ENCODE data around the gene CDH10. TPM values are rescaled to one million over a fixed set of nuclear protein-coding genes. Genes with fewer than 3 reads are reported as not detected.

CDH10 gene
- total and polyA plus RNA-seq, 2 experiments from 2014 or later = not detected

DNA sequence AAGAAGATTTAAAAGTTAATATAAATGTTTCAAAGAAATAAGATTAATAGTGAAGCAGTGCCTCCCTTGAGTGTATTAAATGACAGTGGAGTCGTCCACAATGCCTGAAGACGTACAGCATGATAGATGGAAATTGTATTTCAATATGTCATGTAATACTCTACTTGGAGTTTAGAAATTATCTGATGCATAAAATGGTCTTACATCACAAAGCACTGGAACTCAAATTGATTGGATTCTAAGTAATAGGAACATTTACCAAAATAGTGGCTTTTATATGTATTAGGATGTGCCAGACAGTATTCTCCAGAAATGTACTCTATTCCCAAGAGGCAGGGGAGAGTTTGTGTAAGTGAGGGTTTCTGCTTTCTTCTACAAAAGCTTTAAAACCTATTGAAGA lies 49.4 kb downstream of the CDH10 start:
- H2AFZ ChIP-seq = no peak overlapping the region
- DNase-seq (ENCODE audit: low spot score) = no peak
- Mint-ChIP-seq H3K4me1 (no peaks in the 10 kb centered on the region), H3K27ac (no peak overlapping the region), H3K27me3 (ENCODE audit: insufficient read depth, low read depth, poor library complexity) (no peaks in the 10 kb centered on the region), H3K36me3 (ENCODE audit: low read depth) (no peaks in the 10 kb centered on the region), H3K4me3 (no peak overlapping the region), H3K9me3 (no peaks in the 10 kb centered on the region)
- H3K9me2 ChIP-seq (ENCODE audit: insufficient read depth) = no peaks in the 10 kb centered on the region
- no peak overlapping the region for H3K4me2 ChIP-seq
- no peak for ATAC-seq
- H3K4me3 ChIP-seq = no peak overlapping the region
- no peak overlapping the region for H3K27ac ChIP-seq (ENCODE audit: low read depth)
- H4K20me1 ChIP-seq (replicated peaks; ENCODE audit: insufficient read depth) = no peaks in the 10 kb centered on the region
- H3K36me3 ChIP-seq (ENCODE audit: insufficient read depth) = no peaks in the 10 kb centered on the region
- H3F3A ChIP-seq (replicated peaks; ENCODE audit: low read depth) = no peaks in the 10 kb centered on the region
- no peaks in the 10 kb centered on the region for H3K4me1 ChIP-seq (ENCODE audit: insufficient read depth)
- H3K79me2 ChIP-seq (replicated peaks; ENCODE audit: insufficient read depth) = no peaks in the 10 kb centered on the region
- TF ChIP-seq, protein P1, sequence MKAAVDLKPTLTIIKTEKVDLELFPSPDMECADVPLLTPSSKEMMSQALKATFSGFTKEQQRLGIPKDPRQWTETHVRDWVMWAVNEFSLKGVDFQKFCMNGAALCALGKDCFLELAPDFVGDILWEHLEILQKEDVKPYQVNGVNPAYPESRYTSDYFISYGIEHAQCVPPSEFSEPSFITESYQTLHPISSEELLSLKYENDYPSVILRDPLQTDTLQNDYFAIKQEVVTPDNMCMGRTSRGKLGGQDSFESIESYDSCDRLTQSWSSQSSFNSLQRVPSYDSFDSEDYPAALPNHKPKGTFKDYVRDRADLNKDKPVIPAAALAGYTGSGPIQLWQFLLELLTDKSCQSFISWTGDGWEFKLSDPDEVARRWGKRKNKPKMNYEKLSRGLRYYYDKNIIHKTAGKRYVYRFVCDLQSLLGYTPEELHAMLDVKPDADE (IDR thresholded peaks at IDR 0.05) = no peak
- TF ChIP-seq ZNF114 (CRISPR knock-in tag; IDR thresholded peaks at IDR 0.05) (no peak), POLR2AphosphoS5 (IDR thresholded peaks at IDR 0.05; ENCODE audit: low read depth) (no peak), NANOG (IDR thresholded peaks at IDR 0.05; ENCODE audit: borderline replicate concordance) (no peak), CREB1 (CRISPR knock-in tag; IDR thresholded peaks at IDR 0.05; ENCODE audit: low read depth) (no peak), ZNF331 (CRISPR knock-in tag; IDR thresholded peaks at IDR 0.05; ENCODE audit: low read depth) (no peak), EZH2phosphoT487 (IDR thresholded peaks at IDR 0.05; ENCODE audit: unreplicated experiment) (no peak), STAT1 (IDR thresholded peaks at IDR 0.05; ENCODE audit: unreplicated experiment) (no peak), EZH2 (IDR thresholded peaks at IDR 0.05; ENCODE audit: low read depth, unreplicated experiment) (no peak), JUNB (IDR thresholded peaks at IDR 0.05; ENCODE audit: unreplicated experiment) (no peak)
- TF ChIP-seq, protein P2, sequence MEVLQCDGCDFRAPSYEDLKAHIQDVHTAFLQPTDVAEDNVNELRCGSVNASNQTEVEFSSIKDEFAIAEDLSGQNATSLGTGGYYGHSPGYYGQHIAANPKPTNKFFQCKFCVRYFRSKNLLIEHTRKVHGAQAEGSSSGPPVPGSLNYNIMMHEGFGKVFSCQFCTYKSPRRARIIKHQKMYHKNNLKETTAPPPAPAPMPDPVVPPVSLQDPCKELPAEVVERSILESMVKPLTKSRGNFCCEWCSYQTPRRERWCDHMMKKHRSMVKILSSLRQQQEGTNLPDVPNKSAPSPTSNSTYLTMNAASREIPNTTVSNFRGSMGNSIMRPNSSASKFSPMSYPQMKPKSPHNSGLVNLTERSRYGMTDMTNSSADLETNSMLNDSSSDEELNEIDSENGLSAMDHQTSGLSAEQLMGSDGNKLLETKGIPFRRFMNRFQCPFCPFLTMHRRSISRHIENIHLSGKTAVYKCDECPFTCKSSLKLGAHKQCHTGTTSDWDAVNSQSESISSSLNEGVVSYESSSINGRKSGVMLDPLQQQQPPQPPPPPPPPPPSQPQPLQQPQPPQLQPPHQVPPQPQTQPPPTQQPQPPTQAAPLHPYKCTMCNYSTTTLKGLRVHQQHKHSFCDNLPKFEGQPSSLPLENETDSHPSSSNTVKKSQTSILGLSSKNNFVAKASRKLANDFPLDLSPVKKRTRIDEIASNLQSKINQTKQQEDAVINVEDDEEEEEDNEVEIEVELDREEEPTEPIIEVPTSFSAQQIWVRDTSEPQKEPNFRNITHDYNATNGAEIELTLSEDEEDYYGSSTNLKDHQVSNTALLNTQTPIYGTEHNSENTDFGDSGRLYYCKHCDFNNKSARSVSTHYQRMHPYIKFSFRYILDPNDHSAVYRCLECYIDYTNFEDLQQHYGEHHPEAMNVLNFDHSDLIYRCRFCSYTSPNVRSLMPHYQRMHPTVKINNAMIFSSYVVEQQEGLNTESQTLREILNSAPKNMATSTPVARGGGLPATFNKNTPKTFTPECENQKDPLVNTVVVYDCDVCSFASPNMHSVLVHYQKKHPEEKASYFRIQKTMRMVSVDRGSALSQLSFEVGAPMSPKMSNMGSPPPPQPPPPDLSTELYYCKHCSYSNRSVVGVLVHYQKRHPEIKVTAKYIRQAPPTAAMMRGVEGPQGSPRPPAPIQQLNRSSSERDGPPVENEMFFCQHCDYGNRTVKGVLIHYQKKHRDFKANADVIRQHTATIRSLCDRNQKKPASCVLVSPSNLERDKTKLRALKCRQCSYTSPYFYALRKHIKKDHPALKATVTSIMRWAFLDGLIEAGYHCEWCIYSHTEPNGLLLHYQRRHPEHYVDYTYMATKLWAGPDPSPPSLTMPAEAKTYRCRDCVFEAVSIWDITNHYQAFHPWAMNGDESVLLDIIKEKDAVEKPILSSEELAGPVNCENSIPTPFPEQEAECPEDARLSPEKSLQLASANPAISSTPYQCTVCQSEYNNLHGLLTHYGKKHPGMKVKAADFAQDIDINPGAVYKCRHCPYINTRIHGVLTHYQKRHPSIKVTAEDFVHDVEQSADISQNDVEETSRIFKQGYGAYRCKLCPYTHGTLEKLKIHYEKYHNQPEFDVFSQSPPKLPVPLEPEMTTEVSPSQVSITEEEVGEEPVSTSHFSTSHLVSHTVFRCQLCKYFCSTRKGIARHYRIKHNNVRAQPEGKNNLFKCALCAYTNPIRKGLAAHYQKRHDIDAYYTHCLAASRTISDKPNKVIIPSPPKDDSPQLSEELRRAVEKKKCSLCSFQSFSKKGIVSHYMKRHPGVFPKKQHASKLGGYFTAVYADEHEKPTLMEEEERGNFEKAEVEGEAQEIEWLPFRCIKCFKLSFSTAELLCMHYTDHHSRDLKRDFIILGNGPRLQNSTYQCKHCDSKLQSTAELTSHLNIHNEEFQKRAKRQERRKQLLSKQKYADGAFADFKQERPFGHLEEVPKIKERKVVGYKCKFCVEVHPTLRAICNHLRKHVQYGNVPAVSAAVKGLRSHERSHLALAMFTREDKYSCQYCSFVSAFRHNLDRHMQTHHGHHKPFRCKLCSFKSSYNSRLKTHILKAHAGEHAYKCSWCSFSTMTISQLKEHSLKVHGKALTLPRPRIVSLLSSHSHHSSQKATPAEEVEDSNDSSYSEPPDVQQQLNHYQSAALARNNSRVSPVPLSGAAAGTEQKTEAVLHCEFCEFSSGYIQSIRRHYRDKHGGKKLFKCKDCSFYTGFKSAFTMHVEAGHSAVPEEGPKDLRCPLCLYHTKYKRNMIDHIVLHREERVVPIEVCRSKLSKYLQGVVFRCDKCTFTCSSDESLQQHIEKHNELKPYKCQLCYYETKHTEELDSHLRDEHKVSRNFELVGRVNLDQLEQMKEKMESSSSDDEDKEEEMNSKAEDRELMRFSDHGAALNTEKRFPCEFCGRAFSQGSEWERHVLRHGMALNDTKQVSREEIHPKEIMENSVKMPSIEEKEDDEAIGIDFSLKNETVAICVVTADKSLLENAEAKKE (CRISPR knock-in tag; IDR thresholded peaks at IDR 0.05) = no peak
- TF ChIP-seq, protein P3, sequence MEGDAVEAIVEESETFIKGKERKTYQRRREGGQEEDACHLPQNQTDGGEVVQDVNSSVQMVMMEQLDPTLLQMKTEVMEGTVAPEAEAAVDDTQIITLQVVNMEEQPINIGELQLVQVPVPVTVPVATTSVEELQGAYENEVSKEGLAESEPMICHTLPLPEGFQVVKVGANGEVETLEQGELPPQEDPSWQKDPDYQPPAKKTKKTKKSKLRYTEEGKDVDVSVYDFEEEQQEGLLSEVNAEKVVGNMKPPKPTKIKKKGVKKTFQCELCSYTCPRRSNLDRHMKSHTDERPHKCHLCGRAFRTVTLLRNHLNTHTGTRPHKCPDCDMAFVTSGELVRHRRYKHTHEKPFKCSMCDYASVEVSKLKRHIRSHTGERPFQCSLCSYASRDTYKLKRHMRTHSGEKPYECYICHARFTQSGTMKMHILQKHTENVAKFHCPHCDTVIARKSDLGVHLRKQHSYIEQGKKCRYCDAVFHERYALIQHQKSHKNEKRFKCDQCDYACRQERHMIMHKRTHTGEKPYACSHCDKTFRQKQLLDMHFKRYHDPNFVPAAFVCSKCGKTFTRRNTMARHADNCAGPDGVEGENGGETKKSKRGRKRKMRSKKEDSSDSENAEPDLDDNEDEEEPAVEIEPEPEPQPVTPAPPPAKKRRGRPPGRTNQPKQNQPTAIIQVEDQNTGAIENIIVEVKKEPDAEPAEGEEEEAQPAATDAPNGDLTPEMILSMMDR (conservative IDR thresholded peaks at IDR 0.05; ENCODE audit: low read depth in 2 of 2) = no peak
- TF ChIP-seq, protein P4, sequence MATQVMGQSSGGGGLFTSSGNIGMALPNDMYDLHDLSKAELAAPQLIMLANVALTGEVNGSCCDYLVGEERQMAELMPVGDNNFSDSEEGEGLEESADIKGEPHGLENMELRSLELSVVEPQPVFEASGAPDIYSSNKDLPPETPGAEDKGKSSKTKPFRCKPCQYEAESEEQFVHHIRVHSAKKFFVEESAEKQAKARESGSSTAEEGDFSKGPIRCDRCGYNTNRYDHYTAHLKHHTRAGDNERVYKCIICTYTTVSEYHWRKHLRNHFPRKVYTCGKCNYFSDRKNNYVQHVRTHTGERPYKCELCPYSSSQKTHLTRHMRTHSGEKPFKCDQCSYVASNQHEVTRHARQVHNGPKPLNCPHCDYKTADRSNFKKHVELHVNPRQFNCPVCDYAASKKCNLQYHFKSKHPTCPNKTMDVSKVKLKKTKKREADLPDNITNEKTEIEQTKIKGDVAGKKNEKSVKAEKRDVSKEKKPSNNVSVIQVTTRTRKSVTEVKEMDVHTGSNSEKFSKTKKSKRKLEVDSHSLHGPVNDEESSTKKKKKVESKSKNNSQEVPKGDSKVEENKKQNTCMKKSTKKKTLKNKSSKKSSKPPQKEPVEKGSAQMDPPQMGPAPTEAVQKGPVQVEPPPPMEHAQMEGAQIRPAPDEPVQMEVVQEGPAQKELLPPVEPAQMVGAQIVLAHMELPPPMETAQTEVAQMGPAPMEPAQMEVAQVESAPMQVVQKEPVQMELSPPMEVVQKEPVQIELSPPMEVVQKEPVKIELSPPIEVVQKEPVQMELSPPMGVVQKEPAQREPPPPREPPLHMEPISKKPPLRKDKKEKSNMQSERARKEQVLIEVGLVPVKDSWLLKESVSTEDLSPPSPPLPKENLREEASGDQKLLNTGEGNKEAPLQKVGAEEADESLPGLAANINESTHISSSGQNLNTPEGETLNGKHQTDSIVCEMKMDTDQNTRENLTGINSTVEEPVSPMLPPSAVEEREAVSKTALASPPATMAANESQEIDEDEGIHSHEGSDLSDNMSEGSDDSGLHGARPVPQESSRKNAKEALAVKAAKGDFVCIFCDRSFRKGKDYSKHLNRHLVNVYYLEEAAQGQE (IDR thresholded peaks at IDR 0.05; ENCODE audit: unreplicated experiment) = no peak
- H3K27me3 ChIP-seq (ENCODE audit: insufficient read depth) = no peaks in the 10 kb centered on the region
